ENCODE measurements around the gene LYAR. TPM values are rescaled to one million over a fixed set of nuclear protein-coding genes. Genes with fewer than 3 reads are reported as not detected.

LYAR gene
- polyA plus RNA-seq, 1 donor (not counting 4 experiments of a cell fraction or from before 2014, with no cell fraction given) = 19.8 TPM

DNA sequence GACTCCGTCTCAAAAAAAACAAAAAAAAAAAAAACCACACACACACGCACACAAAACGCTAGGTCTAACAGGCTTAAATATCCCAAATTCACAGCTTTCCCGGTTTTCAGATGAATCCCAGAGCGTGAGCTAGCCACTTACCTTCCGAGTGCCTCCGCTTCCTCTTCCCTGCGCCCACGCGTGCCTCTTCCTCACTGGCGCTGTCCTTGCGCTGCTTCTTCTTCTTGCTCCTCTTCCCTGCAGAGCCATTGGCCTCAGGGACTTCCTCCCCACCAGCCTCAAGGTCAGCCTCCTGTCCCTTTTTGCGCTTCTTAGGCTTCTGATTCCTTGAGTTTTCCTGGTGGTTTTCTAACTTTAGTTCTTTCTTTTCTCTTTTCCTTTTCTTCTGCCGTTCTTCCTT is 15.7 kb downstream of the LYAR start:
- Histone ChIP-seq H2AFZ (ENCODE audit: control insufficient read depth, low read length) (no peak overlapping the region), H3K4me3 (ENCODE audit: control insufficient read depth in 2 of 3, extremely low read depth in 1 of 3, insufficient read depth in 2 of 3, low read depth in 1 of 3, low read length in 3 of 3) (no peak overlapping the region), H3K36me3 (ENCODE audit: control insufficient read depth in 2 of 2, extremely low read depth in 1 of 2, insufficient read depth in 2 of 2, low read length in 2 of 2) (peaks cover 21 to 45% of the 10 kb centered on the region in 2 experiments), H3K4me1 (ENCODE audit: control insufficient read depth, extremely low read depth, insufficient read depth, low read length) (peaks cover 16% of the 10 kb centered on the region), H3K27ac (ENCODE audit: control insufficient read depth, insufficient read depth, low read length) (no peak overlapping the region), H4K20me1 (ENCODE audit: control insufficient read depth, extremely low read depth, insufficient read depth, low read length) (no peaks in the 10 kb centered on the region), H3K9me3 (ENCODE audit: control insufficient read depth, low read depth, low read length) (no peaks in the 10 kb centered on the region), H3K4me2 (ENCODE audit: control insufficient read depth, extremely low read depth, insufficient read depth, low read depth, low read length) (no peak overlapping the region), H3K9ac (ENCODE audit: control insufficient read depth, extremely low read depth, insufficient read depth, low read length) (no peak overlapping the region), H3K9me1 (ENCODE audit: control insufficient read depth, extremely low read depth, insufficient read depth, low read length) (no peaks in the 10 kb centered on the region), H3K27me3 (ENCODE audit: control insufficient read depth, extremely low read depth, insufficient read depth, low read length) (no peaks in the 10 kb centered on the region), H3K79me2 (ENCODE audit: control insufficient read depth, insufficient read depth, low read length) (no peaks in the 10 kb centered on the region)
- dilution Hi-C loops (cut with MboI; ENCODE audit: extremely low pct_ligation_motif_present, low sequenced_read_pairs) = no loop called here
- FAIRE-seq (no peak), DNase-seq (ENCODE audit: low read depth, low spot score) (no peak)
- TF ChIP-seq EZH2 (IDR thresholded peaks at IDR 0.05; ENCODE audit: low read length) = no peak
- TF ChIP-seq, protein P1, sequence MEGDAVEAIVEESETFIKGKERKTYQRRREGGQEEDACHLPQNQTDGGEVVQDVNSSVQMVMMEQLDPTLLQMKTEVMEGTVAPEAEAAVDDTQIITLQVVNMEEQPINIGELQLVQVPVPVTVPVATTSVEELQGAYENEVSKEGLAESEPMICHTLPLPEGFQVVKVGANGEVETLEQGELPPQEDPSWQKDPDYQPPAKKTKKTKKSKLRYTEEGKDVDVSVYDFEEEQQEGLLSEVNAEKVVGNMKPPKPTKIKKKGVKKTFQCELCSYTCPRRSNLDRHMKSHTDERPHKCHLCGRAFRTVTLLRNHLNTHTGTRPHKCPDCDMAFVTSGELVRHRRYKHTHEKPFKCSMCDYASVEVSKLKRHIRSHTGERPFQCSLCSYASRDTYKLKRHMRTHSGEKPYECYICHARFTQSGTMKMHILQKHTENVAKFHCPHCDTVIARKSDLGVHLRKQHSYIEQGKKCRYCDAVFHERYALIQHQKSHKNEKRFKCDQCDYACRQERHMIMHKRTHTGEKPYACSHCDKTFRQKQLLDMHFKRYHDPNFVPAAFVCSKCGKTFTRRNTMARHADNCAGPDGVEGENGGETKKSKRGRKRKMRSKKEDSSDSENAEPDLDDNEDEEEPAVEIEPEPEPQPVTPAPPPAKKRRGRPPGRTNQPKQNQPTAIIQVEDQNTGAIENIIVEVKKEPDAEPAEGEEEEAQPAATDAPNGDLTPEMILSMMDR (optimal IDR thresholded peaks at IDR 0.05 in 1 of 3, IDR thresholded peaks at IDR 0.05 in 1 of 3, conservative IDR thresholded peaks at IDR 0.05 in 1 of 3; ENCODE audit: extremely low read depth in 1 of 3, insufficient read depth in 2 of 3, low read length in 3 of 3) = no peak

DNA sequence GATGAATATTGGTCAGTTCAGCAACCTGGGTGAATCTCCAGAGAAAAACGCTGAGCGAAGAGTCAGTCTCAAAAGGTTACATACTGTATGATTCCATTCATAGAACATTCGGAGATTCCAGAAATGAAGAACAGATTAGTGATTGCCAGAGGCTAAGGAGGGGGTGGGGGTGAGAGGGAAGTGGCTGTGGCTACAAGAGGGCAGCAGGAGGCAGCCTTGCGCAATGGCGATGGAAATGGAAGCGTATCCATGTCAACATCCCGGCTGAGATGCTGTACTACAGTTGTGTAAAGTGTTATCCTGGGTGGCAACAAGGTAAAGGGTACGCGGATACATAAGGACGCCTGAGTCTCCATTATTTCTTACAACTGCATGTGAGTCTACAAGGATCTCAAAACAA is 18.0 kb downstream of the LYAR start:
- Histone ChIP-seq H3K4me3 (ENCODE audit: control insufficient read depth in 2 of 3, extremely low read depth in 1 of 3, insufficient read depth in 2 of 3, low read depth in 1 of 3, low read length in 3 of 3) (no peak overlapping the region), H3K79me2 (ENCODE audit: control insufficient read depth, insufficient read depth, low read length) (no peaks in the 10 kb centered on the region), H3K4me1 (ENCODE audit: control insufficient read depth, extremely low read depth, insufficient read depth, low read length) (peaks cover 18% of the 10 kb centered on the region), H3K9me3 (ENCODE audit: control insufficient read depth, low read depth, low read length) (no peaks in the 10 kb centered on the region), H3K4me2 (ENCODE audit: control insufficient read depth, extremely low read depth, insufficient read depth, low read depth, low read length) (no peak overlapping the region), H3K36me3 (ENCODE audit: control insufficient read depth in 2 of 2, extremely low read depth in 1 of 2, insufficient read depth in 2 of 2, low read length in 2 of 2) (peaks cover 14 to 37% of the 10 kb centered on the region in 2 experiments), H3K27me3 (ENCODE audit: control insufficient read depth, extremely low read depth, insufficient read depth, low read length) (no peaks in the 10 kb centered on the region), H3K9me1 (ENCODE audit: control insufficient read depth, extremely low read depth, insufficient read depth, low read length) (no peaks in the 10 kb centered on the region), H4K20me1 (ENCODE audit: control insufficient read depth, extremely low read depth, insufficient read depth, low read length) (no peaks in the 10 kb centered on the region), H2AFZ (ENCODE audit: control insufficient read depth, low read length) (no peak overlapping the region), H3K27ac (ENCODE audit: control insufficient read depth, insufficient read depth, low read length) (no peak overlapping the region), H3K9ac (ENCODE audit: control insufficient read depth, extremely low read depth, insufficient read depth, low read length) (no peak overlapping the region)
- TF ChIP-seq, protein P1 (optimal IDR thresholded peaks at IDR 0.05 in 1 of 3, IDR thresholded peaks at IDR 0.05 in 1 of 3, conservative IDR thresholded peaks at IDR 0.05 in 1 of 3; ENCODE audit: extremely low read depth in 1 of 3, insufficient read depth in 2 of 3, low read length in 3 of 3) = peak in 1 of 3 experiments; percentile 30
- no peak for TF ChIP-seq EZH2 (IDR thresholded peaks at IDR 0.05; ENCODE audit: low read length)
- dilution Hi-C loops (cut with MboI; ENCODE audit: extremely low pct_ligation_motif_present, low sequenced_read_pairs) = no loop called here
- no peak for FAIRE-seq
- no peak for DNase-seq (ENCODE audit: low read depth, low spot score)

Data from keratinocyte (primary cell).